ENCODE measurements around the gene HSD17B3. TPM values are rescaled to one million over a fixed set of nuclear protein-coding genes. Genes with fewer than 3 reads are reported as not detected.

HSD17B3 gene
- total RNA-seq, 4 donors from 2014 or later = 1.1 TPM; not detected in 3

DNA sequence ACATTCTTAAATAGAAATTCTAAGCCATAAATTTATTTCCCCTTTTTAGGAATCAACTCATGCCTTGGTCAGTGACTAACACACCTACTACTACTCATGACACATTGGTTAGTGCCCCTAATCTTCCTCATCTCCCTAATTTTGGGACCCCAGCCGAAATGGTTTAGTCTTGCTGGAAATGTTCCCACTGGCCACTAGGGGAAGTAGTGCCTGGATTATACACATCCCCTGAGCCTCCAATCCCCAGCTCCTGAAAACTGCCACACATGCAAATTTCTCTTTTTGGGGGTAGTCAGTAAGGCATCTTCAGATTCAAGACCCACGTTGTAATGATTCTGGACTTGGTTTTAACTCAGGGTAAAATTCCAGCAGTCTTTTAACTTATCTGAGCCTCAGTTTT lies 79.8 kb downstream of the HSD17B3 start:
- intact Hi-C loops (cut with DNase I; ENCODE audit: low total_unique reads) = no loop called here
- no peak for TF ChIP-seq POLR2A (IDR thresholded peaks at IDR 0.05)
- TF ChIP-seq, protein P1, sequence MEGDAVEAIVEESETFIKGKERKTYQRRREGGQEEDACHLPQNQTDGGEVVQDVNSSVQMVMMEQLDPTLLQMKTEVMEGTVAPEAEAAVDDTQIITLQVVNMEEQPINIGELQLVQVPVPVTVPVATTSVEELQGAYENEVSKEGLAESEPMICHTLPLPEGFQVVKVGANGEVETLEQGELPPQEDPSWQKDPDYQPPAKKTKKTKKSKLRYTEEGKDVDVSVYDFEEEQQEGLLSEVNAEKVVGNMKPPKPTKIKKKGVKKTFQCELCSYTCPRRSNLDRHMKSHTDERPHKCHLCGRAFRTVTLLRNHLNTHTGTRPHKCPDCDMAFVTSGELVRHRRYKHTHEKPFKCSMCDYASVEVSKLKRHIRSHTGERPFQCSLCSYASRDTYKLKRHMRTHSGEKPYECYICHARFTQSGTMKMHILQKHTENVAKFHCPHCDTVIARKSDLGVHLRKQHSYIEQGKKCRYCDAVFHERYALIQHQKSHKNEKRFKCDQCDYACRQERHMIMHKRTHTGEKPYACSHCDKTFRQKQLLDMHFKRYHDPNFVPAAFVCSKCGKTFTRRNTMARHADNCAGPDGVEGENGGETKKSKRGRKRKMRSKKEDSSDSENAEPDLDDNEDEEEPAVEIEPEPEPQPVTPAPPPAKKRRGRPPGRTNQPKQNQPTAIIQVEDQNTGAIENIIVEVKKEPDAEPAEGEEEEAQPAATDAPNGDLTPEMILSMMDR (IDR thresholded peaks at IDR 0.05) = no peak
- 52 to 55% methylated on average over 2 of the region's 2 CpGs for WGBS, 2 donors
- no peak overlapping the region for H3K4me3 ChIP-seq (ENCODE audit: low read depth, poor library complexity, severe bottlenecking)
- no peak for DNase-seq (ENCODE audit: low spot score in 2 of 2)

DNA sequence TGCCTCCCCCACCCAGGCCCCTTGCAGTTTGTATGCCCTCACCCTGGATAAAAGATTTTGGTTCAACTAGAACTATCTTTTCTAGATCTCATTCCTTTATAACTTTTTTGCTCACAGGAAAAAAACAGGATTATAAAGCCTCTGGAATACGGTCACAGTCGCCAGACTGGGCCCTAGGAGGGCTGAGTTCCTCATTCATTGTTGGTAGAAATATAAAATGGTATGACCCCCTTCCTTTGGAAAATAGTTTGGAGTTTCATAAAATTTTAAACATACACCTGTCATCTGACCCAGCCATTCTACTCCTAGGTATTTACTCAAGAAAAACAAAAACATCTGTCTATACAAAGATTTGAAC lies 82.1 kb downstream of the HSD17B3 start:
- intact Hi-C loops (cut with DNase I; ENCODE audit: low total_unique reads) = loop anchor here (10.0 kb wide), 1 partner anchor 1555 kb away; no protein-coding TSS in a partner anchor
- TF ChIP-seq, protein P1 (IDR thresholded peaks at IDR 0.05) = no peak
- no peak for TF ChIP-seq POLR2A (IDR thresholded peaks at IDR 0.05)
- WGBS, 2 donors = 93 to 98% methylated on average over 2 of the region's 2 CpGs
- no peak overlapping the region for H3K4me3 ChIP-seq (ENCODE audit: low read depth, poor library complexity, severe bottlenecking)
- DNase-seq (ENCODE audit: low spot score in 2 of 2) = no peak

DNA sequence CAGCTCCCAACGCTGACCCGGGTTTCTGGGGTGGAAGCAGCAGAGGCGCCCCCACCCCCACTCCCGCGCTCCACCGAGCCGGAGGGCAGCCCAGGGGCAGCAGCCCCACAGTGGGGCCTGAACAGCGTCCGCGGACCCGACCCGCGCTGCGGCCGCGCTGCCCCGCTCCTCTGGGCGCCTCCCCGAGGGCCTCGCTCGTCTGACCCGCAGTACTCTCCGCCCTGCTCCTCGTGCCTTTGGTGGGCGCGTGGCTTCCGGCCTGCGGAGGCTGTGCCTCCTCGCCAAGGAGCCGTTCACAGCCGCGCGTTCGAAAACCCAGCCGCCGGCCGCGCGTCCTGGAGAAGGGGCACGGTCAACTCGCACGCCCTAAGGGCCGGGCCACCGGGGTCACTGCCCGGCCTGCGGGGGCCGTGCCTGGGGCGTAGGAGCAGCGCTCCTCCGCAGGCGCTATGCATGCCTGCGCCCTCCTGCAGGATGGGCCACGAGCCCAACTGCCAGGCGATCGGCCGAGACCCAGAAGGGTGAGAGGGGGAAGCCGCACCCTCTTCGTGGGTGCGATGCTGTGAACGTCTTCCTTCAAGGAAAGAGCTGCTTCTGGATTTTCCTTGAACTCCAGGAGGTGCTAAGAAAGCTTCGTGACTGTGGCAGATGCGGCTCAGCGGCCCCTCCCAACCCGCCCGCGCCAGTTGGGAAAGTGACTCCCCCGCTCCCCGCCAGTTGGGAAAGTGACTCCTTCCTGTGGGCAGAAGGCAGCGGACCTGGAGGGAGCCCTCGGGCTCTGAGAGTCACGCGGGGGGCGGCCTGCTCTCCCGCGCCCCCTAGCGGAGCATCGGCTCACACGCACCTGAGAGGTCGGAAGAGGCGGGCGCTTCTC lies 82.7 kb downstream of the HSD17B3 start:
- TF ChIP-seq, protein P1 (IDR thresholded peaks at IDR 0.05) = no peak
- no peak for TF ChIP-seq POLR2A (IDR thresholded peaks at IDR 0.05)
- no peak overlapping the region for H3K4me3 ChIP-seq (ENCODE audit: low read depth, poor library complexity, severe bottlenecking)
- intact Hi-C loops (cut with DNase I; ENCODE audit: low total_unique reads) = loop anchor here (10.0 kb wide), 1 partner anchor 1554 kb away; no protein-coding TSS in a partner anchor
- 23 to 33% methylated on average over 65 to 66 of the region's 81 CpGs for WGBS, 2 donors
- peak in 1 of 2 donors; percentile 94 for DNase-seq (ENCODE audit: low spot score in 2 of 2)

DNA sequence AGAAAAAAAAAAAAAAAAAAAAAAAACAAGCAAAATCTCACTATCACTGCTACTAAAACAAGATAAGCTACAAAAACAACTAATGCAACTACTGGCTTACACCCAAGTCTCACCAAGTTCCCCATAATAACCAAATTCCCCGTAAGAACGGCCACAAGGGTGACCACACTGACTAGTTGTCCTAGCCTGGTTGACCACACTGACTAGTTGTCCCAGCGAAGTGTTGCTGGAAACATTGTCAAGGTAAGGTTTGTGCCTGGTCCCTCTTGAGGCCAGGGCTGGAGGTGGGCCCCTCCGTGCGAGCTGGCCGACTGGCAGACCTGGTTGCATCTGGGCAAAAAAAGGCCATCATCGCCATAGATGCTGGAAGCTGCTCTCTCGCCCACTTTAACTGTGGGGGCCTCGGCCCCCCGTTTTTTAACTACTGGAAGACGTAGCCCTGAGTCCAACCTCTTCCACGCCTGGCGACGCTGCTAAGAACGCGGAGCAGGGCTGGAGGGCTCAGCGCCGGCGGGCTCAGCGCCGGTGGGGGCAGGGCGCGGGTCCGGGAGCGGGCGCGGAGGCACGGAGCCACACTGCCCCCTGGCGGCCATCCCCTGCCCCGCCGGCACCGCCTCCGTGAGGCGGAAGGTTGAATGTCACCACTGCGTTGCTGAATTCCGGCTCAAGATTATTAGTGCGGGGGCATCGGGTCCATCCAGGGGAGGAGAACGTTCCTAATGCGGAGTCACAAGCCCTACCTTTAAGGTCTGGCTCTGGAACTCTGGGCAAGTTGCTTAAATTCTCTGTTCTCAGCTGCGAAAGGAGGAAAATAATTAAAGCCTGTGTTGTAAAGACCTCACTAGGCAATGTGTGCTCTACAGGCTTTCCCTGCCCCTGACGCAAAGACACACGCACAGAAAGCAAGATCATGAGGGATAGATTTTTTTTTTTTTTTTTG lies 84.0 kb downstream of the HSD17B3 start:
- peak; percentile 43 to 94 for DNase-seq (ENCODE audit: low spot score in 2 of 2)
- TF ChIP-seq, protein P1 (IDR thresholded peaks at IDR 0.05) = peak in 1 of 3 donors; percentile 73
- TF ChIP-seq POLR2A (IDR thresholded peaks at IDR 0.05) = no peak
- no peak overlapping the region for H3K4me3 ChIP-seq (ENCODE audit: low read depth, poor library complexity, severe bottlenecking)
- WGBS, 2 donors = 3 to 6% methylated on average over 37 to 40 of the region's 43 CpGs
- intact Hi-C loops (cut with DNase I; ENCODE audit: low total_unique reads) = loop anchor here (10.0 kb wide), 1 partner anchor 1553 kb away; no protein-coding TSS in a partner anchor

DNA sequence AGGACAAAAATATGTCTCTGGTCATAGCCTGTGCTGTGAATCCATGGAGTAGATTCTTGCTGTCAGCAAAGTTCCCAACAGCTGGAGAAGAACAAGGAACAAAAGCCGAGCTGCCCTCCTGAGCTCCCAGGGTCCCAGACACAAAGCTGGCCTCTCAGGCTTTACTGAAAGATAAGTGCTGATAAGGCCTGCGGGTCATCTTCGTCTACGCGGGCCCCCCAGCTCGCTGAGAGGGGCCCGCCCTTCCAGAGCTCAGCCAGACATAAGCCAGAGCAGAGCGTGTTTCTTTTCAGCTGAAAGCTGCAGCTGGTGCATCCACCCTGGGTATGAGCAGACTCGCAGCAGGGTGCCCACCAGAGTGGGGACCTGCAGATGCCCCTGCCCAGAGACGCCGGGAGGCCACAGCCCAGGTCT lies 84.7 kb downstream of the HSD17B3 start:
- no peak overlapping the region for H3K4me3 ChIP-seq (ENCODE audit: low read depth, poor library complexity, severe bottlenecking)
- intact Hi-C loops (cut with DNase I; ENCODE audit: low total_unique reads) = loop anchor here (10.0 kb wide), 1 partner anchor 1552 kb away; no protein-coding TSS in a partner anchor
- TF ChIP-seq, protein P1 (IDR thresholded peaks at IDR 0.05) = no peak
- TF ChIP-seq POLR2A (IDR thresholded peaks at IDR 0.05) = no peak
- peak in 1 of 2 donors; percentile 69 for DNase-seq (ENCODE audit: low spot score in 2 of 2)
- WGBS, 2 donors = 60 to 67% methylated on average over 10 to 11 of the region's 11 CpGs
